Measurements from ENCODE around the gene DDC. TPM values are rescaled to one million over a fixed set of nuclear protein-coding genes. Genes with fewer than 3 reads are reported as not detected.
A peak's percentile ranks its signal among the peaks of the same experiment; 100 is the strongest.

Gene DDC
- total RNA-seq, 1 experiment from 2014 or later = not detected

DNA sequence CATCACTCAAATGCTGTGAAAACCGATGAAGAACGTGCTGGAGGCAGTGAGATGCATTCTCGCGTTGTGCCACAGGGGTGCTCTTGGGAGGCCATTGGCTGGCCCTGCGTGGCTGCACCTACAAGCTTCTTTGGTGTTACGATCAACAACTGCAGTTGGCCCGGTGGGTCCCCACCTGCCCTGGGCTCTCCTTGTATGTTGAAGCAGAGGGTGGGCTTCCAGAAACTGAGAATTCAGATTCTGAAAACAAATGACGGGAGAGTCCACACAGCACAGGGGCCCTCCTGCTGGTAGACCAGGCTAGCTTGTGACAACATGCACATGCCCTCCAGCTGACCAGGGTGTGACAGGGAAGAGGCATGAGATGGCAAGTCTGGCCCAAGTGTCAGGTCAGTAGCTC is 23.7 kb upstream of the DDC start:
- H3K4me1 ChIP-seq (ENCODE audit: control insufficient read depth in 1 of 2, insufficient read depth in 2 of 2, low read length in 2 of 2) = peaks cover 0 to 6% of the 10 kb centered on the region in 2 experiments; a peak in 1 of 4 replicates
- ChIA-PET CTCF (no interaction called here), POLR2A (no interaction called here), RAD21 (ENCODE audit: low non-redundant PET in 1 of 2, low total read pairs in 2 of 2, uncharacterized antibody in 2 of 2, unreplicated experiment in 2 of 2) (no interaction called here)
- H4K20me1 ChIP-seq (ENCODE audit: insufficient read depth) = no peaks in the 10 kb centered on the region
- H2AFZ ChIP-seq (ENCODE audit: low read depth, low read length, poor library complexity, severe bottlenecking) = no peak overlapping the region
- intact Hi-C loops (cut with micrococcal nuclease) = no loop called here
- no peak overlapping the region for H3K4me3 ChIP-seq (replicated peaks in 1 of 2; ENCODE audit: low read depth in 1 of 2, low read length in 2 of 2)
- no peak for DNase-seq (ENCODE audit: low read depth, low spot score)
- H3K27ac ChIP-seq (ENCODE audit: low read depth, low read length) = no peak overlapping the region
- H3K36me3 ChIP-seq (ENCODE audit: control insufficient read depth in 1 of 2, insufficient read depth in 2 of 2, low read length in 2 of 2) = peaks cover 0 to 2% of the 10 kb centered on the region in 2 experiments; a peak in 1 of 4 replicates
- TF ChIP-seq, protein P1, sequence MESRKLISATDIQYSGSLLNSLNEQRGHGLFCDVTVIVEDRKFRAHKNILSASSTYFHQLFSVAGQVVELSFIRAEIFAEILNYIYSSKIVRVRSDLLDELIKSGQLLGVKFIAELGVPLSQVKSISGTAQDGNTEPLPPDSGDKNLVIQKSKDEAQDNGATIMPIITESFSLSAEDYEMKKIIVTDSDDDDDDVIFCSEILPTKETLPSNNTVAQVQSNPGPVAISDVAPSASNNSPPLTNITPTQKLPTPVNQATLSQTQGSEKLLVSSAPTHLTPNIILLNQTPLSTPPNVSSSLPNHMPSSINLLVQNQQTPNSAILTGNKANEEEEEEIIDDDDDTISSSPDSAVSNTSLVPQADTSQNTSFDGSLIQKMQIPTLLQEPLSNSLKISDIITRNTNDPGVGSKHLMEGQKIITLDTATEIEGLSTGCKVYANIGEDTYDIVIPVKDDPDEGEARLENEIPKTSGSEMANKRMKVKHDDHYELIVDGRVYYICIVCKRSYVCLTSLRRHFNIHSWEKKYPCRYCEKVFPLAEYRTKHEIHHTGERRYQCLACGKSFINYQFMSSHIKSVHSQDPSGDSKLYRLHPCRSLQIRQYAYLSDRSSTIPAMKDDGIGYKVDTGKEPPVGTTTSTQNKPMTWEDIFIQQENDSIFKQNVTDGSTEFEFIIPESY (IDR thresholded peaks at IDR 0.05; ENCODE audit: extremely low read depth, insufficient replicate concordance, low read length) = no peak
- TF ChIP-seq, protein P2, sequence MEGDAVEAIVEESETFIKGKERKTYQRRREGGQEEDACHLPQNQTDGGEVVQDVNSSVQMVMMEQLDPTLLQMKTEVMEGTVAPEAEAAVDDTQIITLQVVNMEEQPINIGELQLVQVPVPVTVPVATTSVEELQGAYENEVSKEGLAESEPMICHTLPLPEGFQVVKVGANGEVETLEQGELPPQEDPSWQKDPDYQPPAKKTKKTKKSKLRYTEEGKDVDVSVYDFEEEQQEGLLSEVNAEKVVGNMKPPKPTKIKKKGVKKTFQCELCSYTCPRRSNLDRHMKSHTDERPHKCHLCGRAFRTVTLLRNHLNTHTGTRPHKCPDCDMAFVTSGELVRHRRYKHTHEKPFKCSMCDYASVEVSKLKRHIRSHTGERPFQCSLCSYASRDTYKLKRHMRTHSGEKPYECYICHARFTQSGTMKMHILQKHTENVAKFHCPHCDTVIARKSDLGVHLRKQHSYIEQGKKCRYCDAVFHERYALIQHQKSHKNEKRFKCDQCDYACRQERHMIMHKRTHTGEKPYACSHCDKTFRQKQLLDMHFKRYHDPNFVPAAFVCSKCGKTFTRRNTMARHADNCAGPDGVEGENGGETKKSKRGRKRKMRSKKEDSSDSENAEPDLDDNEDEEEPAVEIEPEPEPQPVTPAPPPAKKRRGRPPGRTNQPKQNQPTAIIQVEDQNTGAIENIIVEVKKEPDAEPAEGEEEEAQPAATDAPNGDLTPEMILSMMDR (IDR thresholded peaks at IDR 0.05 in 2 of 3, conservative IDR thresholded peaks at IDR 0.05 in 1 of 3; ENCODE audit: borderline replicate concordance in 1 of 3, insufficient read depth in 1 of 3, low read depth in 2 of 3, low read length in 2 of 3) = peak in 2 of 3 experiments; percentile 52 to 54; a peak in 4 of 6 replicates
- H3K79me2 ChIP-seq (ENCODE audit: insufficient read depth, low read length) = no peaks in the 10 kb centered on the region
- no peak overlapping the region for H3K9ac ChIP-seq (ENCODE audit: low read length)
- peak; percentile 82 for ATAC-seq
- BruUV-seq (replicated peaks) = no TSS peak
- no peaks in the 10 kb centered on the region for H3K27me3 ChIP-seq (ENCODE audit: insufficient read depth, low read length)
- H3K9me3 ChIP-seq (ENCODE audit: control insufficient read depth in 1 of 2, insufficient read depth in 1 of 2, low read depth in 1 of 2, low read length in 2 of 2) = no peaks in the 10 kb centered on the region
- H3K9me2 ChIP-seq (ENCODE audit: insufficient read depth) = no peaks in the 10 kb centered on the region
- H3K4me2 ChIP-seq (ENCODE audit: low read length) = no peak overlapping the region

GRCh38 chr7:50587737-50588136 is 22.5 kb upstream of the DDC start:
- POLR2A ChIA-PET = no interaction called here
- RAD21 ChIA-PET (ENCODE audit: low non-redundant PET in 1 of 2, low total read pairs in 2 of 2, uncharacterized antibody in 2 of 2, unreplicated experiment in 2 of 2) = no interaction called here
- intact Hi-C loops (cut with micrococcal nuclease) = no loop called here

More at GRCh38 chr7:50587737-50588136, 22.5 kb upstream of the DDC start:
- Histone ChIP-seq H3K9me2 (ENCODE audit: insufficient read depth) (no peaks in the 10 kb centered on the region), H3K27ac (ENCODE audit: low read depth, low read length) (no peak overlapping the region), H3K4me1 (ENCODE audit: control insufficient read depth in 1 of 2, insufficient read depth in 2 of 2, low read length in 2 of 2) (peaks cover 0 to 6% of the 10 kb centered on the region in 2 experiments; a peak in 1 of 4 replicates), H4K20me1 (ENCODE audit: insufficient read depth) (no peaks in the 10 kb centered on the region), H3K9me3 (ENCODE audit: control insufficient read depth in 1 of 2, insufficient read depth in 1 of 2, low read depth in 1 of 2, low read length in 2 of 2) (no peaks in the 10 kb centered on the region), H3K4me3 (replicated peaks in 1 of 2; ENCODE audit: low read depth in 1 of 2, low read length in 2 of 2) (no peak overlapping the region), H3K79me2 (ENCODE audit: insufficient read depth, low read length) (no peaks in the 10 kb centered on the region), H2AFZ (ENCODE audit: low read depth, low read length, poor library complexity, severe bottlenecking) (no peak overlapping the region), H3K27me3 (ENCODE audit: insufficient read depth, low read length) (no peaks in the 10 kb centered on the region), H3K9ac (ENCODE audit: low read length) (no peak overlapping the region), H3K4me2 (ENCODE audit: low read length) (no peak overlapping the region), H3K36me3 (ENCODE audit: control insufficient read depth in 1 of 2, insufficient read depth in 2 of 2, low read length in 2 of 2) (peaks cover 0 to 2% of the 10 kb centered on the region in 2 experiments; a peak in 1 of 4 replicates)
- CTCF ChIA-PET = interaction anchor here (1.0 kb wide), 1 partner anchor 495 kb away, joined by 4 read pairs; no protein-coding TSS in a partner anchor
- TF ChIP-seq SIN3A (IDR thresholded peaks at IDR 0.05; ENCODE audit: low read depth) (no peak), FOSL1 (IDR thresholded peaks at IDR 0.05; ENCODE audit: low read depth) (no peak), RAD21 (IDR thresholded peaks at IDR 0.05; ENCODE audit: low read depth) (no peak), MAX (IDR thresholded peaks at IDR 0.05) (no peak), EGR1 (IDR thresholded peaks at IDR 0.05; ENCODE audit: low read depth) (no peak), REST (IDR thresholded peaks at IDR 0.05; ENCODE audit: low read depth) (no peak), JUND (IDR thresholded peaks at IDR 0.05) (no peak)
- no peak for ATAC-seq
- no peak for DNase-seq (ENCODE audit: low read depth, low spot score)
- BruUV-seq (replicated peaks) = no TSS peak

Measured in HCT116 (cell line).